ENCODE data around the gene HDC. TPM values are rescaled to one million over a fixed set of nuclear protein-coding genes. Genes with fewer than 3 reads are reported as not detected.

Gene HDC, protein sequence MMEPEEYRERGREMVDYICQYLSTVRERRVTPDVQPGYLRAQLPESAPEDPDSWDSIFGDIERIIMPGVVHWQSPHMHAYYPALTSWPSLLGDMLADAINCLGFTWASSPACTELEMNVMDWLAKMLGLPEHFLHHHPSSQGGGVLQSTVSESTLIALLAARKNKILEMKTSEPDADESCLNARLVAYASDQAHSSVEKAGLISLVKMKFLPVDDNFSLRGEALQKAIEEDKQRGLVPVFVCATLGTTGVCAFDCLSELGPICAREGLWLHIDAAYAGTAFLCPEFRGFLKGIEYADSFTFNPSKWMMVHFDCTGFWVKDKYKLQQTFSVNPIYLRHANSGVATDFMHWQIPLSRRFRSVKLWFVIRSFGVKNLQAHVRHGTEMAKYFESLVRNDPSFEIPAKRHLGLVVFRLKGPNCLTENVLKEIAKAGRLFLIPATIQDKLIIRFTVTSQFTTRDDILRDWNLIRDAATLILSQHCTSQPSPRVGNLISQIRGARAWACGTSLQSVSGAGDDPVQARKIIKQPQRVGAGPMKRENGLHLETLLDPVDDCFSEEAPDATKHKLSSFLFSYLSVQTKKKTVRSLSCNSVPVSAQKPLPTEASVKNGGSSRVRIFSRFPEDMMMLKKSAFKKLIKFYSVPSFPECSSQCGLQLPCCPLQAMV
- total RNA-seq: not detected in 2 replicates

DNA sequence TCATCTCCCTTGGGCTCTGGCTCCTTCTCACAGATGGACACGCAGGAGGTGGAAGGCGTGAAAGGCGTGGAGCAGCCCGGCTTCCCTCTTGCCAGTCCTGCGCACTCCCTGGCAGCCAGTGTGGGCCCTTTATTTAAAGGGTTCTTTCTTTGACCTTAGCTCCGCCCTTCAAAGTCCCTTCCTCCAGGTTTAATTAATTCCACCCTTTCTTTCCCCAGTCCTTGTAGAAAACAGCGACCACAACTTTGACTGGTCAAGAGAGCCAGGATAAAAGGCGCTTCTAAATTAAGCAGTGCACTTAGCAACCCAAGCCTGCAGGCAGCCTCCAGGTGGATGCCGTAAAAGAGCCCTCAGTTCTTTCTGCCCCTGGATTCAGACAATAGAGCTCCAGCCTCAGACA lies at the start of gene HDC:
Gene HDC (minus strand): TSS at position 107 of the 400 bp plus-strand sequence. CDS start 103 bp downstream, at position 4.

Other genes starting within 250 kb of the HDC start
- gene ATP8B4, start 146.5 kb downstream of the HDC start, total RNA-seq: 2.8 TPM in 1 of 2 replicates, not detected in the other
- 0.16 and 6.2 TPM in 2 replicates for gene SLC27A2, start 83.5 kb downstream of the HDC start, total RNA-seq
- gene GABPB1, start 89.5 kb upstream of the HDC start, total RNA-seq: 67.8 and 101 TPM in 2 replicates
- gene USP8, start 158.7 kb upstream of the HDC start, total RNA-seq: 21.5 and 65.2 TPM in 2 replicates